Spleen (tissue), 11 donors: Measurements from ENCODE around the gene KLHL40. TPM values are rescaled to one million over a fixed set of nuclear protein-coding genes. Genes with fewer than 3 reads are reported as not detected.
A peak's percentile ranks its signal among the peaks of the same experiment; 100 is the strongest.

Source experiments
- DNase-seq: peaks from one replicate; pipeline ENCODE4 v3.0.0-alpha.2; 2020
- H3K27ac ChIP-seq, 8 donors: fragments of 200-600 bp; sonication (generic) in 7 of 8; 1 replicate in 4 of 8; 2 replicates in 4 of 8; pipeline versions ENCODE4 v1.5.0 to v1.8.0; 2016 to 2021; ENCODE audit warnings: inconsistent platforms in 4 of 8, mild to moderate bottlenecking in 4 of 8, moderate library complexity in 1 of 8
- H3K27me3 ChIP-seq, 7 donors: fragments of 200-600 bp; sonication (generic) in 6 of 7; replicated peaks in 1 of 7; 1 replicate in 4 of 7; 2 replicates in 3 of 7; pipeline versions ENCODE4 v1.5.0 to v1.8.0; 2016 to 2021; ENCODE audit warnings: inconsistent platforms in 3 of 7, mild to moderate bottlenecking in 1 of 7
- H3K36me3 ChIP-seq, 6 donors: fragments of 200-600 bp; sonication (generic) in 5 of 6; 1 replicate in 4 of 6; 2 replicates in 2 of 6; pipeline versions ENCODE4 v1.5.0 to v1.8.0; 2016 to 2021; ENCODE audit warnings: inconsistent platforms in 2 of 6
- H3K4me1 ChIP-seq, 6 donors: fragments of 200-600 bp; sonication (generic) in 5 of 6; 1 replicate in 3 of 6; 2 replicates in 3 of 6; pipeline versions ENCODE4 v1.5.0 to v1.8.0; 2016 to 2021; ENCODE audit warnings: inconsistent platforms in 3 of 6
- H3K4me3 ChIP-seq, 8 donors: fragments of 200-600 bp; sonication (generic) in 7 of 8; 1 replicate in 4 of 8; 2 replicates in 4 of 8; pipeline versions ENCODE4 v1.5.0 to v1.8.0; 2016 to 2021; ENCODE audit warnings: inconsistent platforms in 4 of 8, mild to moderate bottlenecking in 4 of 8, moderate library complexity in 2 of 8
- H3K9me3 ChIP-seq, 8 donors: fragments of 200-600 bp; sonication (generic) in 7 of 8; 1 replicate in 4 of 8; 2 replicates in 4 of 8; pipeline versions ENCODE4 v1.5.0 to v1.8.0; 2016 to 2021; ENCODE audit warnings: inconsistent platforms in 4 of 8
- POLR2A ChIP-seq, 3 donors: fragments of 450-650 bp; IDR thresholded peaks; one replicate each; pipeline ENCODE4 v1.5.1; 2017; ENCODE audit warnings: antibody characterized with exemption in 3 of 3, mild to moderate bottlenecking in 1 of 3
- POLR2AphosphoS5 ChIP-seq, 3 donors: sonication (generic); formaldehyde crosslinking; IDR thresholded peaks; one replicate each; pipeline ENCODE4 v1.5.1; 2017; ENCODE audit warnings: antibody characterized with exemption in 3 of 3
- WGBS, 5 donors: extraction: QIAGEN DNeasy Blood & Tissue Kit in 3 of 5; methylation state at CpG; one replicate each; pipeline versions ENCODE4 v1.1.5 to v1.1.7; 2013 to 2018; 5-methylcytosine and 5-hydroxymethylcytosine counted together
- intact Hi-C: fragments of 100-400 bp; cut with DNase I; formaldehyde crosslinking; loops from one replicate; pipeline ENCODE4 v1.15.0; 2023; ENCODE audit warnings: low total_unique reads
- polyA plus RNA-seq, 3 donors: library from polyadenylated mRNA; stranded (reverse); fragments of 200-250 nt; gene quantifications; one replicate each; pipeline ENCODE4 v1.2.1, GENCODE V29; 2013
- total RNA-seq, 7 donors: library from RNA; depleted of rRNA in 3 of 7; stranded (reverse); fragments of >200 nt in 3 of 7; fragmentation: NEBNext Ultra II Directional in 4 of 7; extraction: Animal tissue kit (Norgen Biotek cat#: 25700) in 4 of 7; gene quantifications; one replicate each; pipeline versions ENCODE4 v1.1.0 to v1.2.1, GENCODE V29; 2016 to 2021
- TF ChIP-seq, protein P1 (sequence below), 11 experiments: fragments of 200-600 bp in 7 of 11; fragments of 450-650 bp in 4 of 11; sonication (generic) in 4 of 11; IDR thresholded peaks in 8 of 11; conservative IDR thresholded peaks in 3 of 11; 1 replicate in 7 of 11; 2 replicates in 4 of 11; pipeline versions ENCODE4 v1.4.0 to v1.8.0; 2016 to 2021; ENCODE audit warnings: antibody characterized with exemption in 11 of 11, inconsistent platforms in 4 of 11, mild to moderate bottlenecking in 1 of 11
- donor health status: healthy with polysubstance abuse.
- donor health status: DM: no; HTN: no; CAD: no; lungs with moderate emphysema.
- donor health status: DM: no; HTN: no; CAD: no.
- donor health status: Bipolar disorder and iron deficiency.
- donor health status: healthy.
- donor health status: DM: no; HTN: no; CAD: no.
- donor health status: DM: yes; HTN: yes; CAD: no.

KLHL40 gene
- total and polyA plus RNA-seq, 10 donors, result 0.03 to 0.17 TPM; not detected in 8

DNA sequence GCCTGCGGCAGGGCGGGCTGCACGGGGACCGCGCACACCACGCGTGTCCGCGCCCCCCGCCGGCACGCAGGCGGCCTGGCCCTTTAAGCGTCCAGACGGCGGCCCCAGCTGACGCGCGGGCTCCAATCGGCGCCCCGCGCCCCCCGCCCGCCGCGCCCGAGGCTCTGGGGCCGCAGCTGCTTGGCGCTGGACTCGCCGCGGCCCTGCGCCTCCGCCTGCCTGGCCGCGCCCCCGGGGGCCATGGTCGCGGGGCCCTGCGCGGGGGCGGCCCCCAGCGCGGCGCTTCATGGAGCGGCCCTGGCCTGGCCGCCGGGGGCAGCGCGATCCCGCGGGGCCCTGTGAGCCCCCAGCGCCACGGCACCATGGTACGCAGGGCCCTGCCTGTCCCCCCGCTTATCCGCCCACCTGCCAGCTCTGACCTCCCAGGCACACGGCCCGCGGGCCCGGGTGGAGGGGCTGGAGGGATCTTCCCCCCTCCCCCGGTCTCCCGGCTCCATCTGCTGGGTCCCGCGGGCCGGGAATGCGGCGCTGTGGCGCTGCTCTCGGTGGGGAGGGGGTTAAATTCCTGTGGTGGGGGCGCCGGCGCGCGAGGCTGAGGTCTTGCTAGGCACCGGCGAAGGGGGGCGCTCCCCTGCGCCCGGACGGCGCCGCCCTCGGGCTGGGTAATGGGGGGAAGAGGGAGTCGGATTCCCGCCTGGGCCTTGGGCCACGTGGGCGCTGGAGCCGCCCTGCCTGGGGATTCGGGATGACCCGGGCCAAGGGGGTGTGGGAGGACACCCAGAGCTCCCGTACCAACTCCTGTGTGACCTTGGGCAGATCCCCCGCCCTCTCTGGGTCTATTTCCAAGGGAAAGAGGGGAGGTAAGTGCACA lies 30.8 kb upstream of the KLHL40 start:
- TF ChIP-seq, protein P1, sequence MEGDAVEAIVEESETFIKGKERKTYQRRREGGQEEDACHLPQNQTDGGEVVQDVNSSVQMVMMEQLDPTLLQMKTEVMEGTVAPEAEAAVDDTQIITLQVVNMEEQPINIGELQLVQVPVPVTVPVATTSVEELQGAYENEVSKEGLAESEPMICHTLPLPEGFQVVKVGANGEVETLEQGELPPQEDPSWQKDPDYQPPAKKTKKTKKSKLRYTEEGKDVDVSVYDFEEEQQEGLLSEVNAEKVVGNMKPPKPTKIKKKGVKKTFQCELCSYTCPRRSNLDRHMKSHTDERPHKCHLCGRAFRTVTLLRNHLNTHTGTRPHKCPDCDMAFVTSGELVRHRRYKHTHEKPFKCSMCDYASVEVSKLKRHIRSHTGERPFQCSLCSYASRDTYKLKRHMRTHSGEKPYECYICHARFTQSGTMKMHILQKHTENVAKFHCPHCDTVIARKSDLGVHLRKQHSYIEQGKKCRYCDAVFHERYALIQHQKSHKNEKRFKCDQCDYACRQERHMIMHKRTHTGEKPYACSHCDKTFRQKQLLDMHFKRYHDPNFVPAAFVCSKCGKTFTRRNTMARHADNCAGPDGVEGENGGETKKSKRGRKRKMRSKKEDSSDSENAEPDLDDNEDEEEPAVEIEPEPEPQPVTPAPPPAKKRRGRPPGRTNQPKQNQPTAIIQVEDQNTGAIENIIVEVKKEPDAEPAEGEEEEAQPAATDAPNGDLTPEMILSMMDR (IDR thresholded peaks at IDR 0.05 in 8 of 11, conservative IDR thresholded peaks at IDR 0.05 in 3 of 11), result no peak
- TF ChIP-seq POLR2AphosphoS5 (IDR thresholded peaks at IDR 0.05), result peak in 2 of 3 donors; percentile 32 to 37
- peaks cover 17 to 79% (median 43%) of the 10 kb centered on the region in 6 donors for H3K4me1 ChIP-seq
- peak; percentile 85 for DNase-seq
- peak overlapping the region; percentile 46 to 86 (median 60) for H3K4me3 ChIP-seq
- intact Hi-C loops, result loop anchor here (10.0 kb wide), 1 partner anchor 90 kb away; no protein-coding TSS in a partner anchor
- peaks cover 0 to 21% (median 2%) of the 10 kb centered on the region in 6 donors for H3K36me3 ChIP-seq
- H3K27ac ChIP-seq, result peak overlapping the region; percentile 53 to 90 (median 78)
- WGBS, 5 donors, result 0 to 7% (median 3%) methylated on average over 1 to 94 of the region's 94 CpGs
- no peaks in the 10 kb centered on the region for H3K9me3 ChIP-seq
- H3K27me3 ChIP-seq, result peaks cover 0 to 15% (median 0%) of the 10 kb centered on the region in 7 donors

DNA sequence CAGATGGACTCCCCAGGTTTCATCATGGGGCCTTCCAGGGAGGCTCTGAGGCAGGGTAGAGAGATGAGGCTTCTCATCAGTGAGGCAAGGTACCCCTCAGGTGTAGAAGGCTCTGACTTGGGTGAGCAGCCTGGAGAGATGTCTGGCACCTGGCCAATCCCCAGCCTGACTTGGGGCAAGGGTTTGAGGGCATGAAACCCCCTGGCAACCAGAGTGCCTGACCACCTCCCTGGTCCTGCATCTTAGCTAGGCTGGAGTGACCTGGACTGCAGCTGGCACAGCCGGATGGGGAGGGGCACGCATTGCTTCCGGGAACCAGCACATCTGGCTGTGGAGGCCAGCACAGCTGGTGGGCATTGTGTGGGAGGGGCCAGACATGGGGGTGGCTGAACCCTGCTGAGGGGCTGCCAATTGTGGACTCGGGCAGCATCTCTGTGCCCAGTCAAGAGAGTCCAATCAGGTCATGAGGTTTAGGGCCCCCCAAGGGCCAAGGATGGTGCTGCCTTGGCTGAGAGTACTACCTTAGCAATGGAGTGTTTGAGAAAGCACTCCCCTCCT lies 29.9 kb upstream of the KLHL40 start:
- TF ChIP-seq, protein P1 (IDR thresholded peaks at IDR 0.05 in 8 of 11, conservative IDR thresholded peaks at IDR 0.05 in 3 of 11), result no peak
- TF ChIP-seq POLR2AphosphoS5 (IDR thresholded peaks at IDR 0.05), result peak; percentile 7 to 53 (median 23)
- H3K4me1 ChIP-seq, result peaks cover 17 to 77% (median 45%) of the 10 kb centered on the region in 6 donors
- H3K36me3 ChIP-seq, result peaks cover 0 to 23% (median 2%) of the 10 kb centered on the region in 6 donors
- intact Hi-C loops, result loop anchor here (10.0 kb wide), 1 partner anchor 89 kb away; no protein-coding TSS in a partner anchor
- H3K9me3 ChIP-seq, result no peaks in the 10 kb centered on the region
- H3K27ac ChIP-seq, result peak overlapping the region in 7 of 8 donors; percentile 26 to 90 (median 79)
- 20 to 70% (median 58%) methylated on average over 3 to 4 of the region's 4 CpGs for WGBS, 5 donors
- H3K4me3 ChIP-seq, result peak overlapping the region in 6 of 8 donors; percentile 49 to 86 (median 66)
- no peak for DNase-seq
- H3K27me3 ChIP-seq, result peaks cover 0 to 15% (median 0%) of the 10 kb centered on the region in 7 donors

DNA sequence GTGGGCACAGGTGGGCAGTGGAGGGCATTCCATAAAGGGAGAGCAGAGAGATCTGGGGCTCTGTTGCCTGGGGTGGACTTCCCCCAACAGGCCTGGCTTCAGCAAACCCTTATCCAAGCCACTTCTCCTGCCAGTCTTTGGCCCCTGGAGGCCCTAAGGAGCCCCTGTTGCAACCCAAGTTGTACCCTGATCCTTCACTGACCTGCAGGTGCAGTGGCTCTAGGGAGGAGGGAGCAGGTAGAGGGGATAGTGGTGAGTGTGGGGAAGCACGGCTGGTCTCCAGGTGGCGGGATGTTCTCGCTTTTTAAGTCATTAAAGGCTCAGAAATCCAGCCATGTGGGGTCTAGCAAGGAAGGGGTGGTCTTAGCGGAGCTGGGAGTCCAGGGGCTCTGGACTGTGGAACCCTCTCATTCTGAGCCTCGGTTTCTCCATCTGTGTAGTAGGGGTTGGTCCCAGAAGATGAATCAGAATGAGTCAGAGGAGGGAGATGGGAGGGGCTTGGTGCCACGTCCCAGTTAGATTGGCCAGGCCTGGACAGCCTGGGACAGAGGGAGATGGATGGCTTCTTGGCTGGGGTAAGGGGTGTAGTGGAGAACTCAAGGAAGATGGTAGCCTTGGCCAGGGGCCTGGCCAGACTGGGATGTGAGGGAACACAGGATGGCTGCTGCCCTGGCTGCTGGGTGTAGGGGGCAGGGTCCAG lies 29.2 kb upstream of the KLHL40 start:
- Histone ChIP-seq H3K36me3 (peaks cover 0 to 29% (median 2%) of the 10 kb centered on the region in 6 donors), H3K4me1 (peaks cover 17 to 70% (median 45%) of the 10 kb centered on the region in 6 donors), H3K9me3 (no peaks in the 10 kb centered on the region), H3K4me3 (peak overlapping the region in 1 of 8 donors; percentile 86), H3K27ac (peak overlapping the region in 3 of 8 donors; percentile 84 to 90 (median 85)), H3K27me3 (peaks cover 0 to 15% (median 0%) of the 10 kb centered on the region in 7 donors)
- no peak for DNase-seq
- no peak for TF ChIP-seq POLR2A (IDR thresholded peaks at IDR 0.05)
- TF ChIP-seq, protein P1 (IDR thresholded peaks at IDR 0.05 in 8 of 11, conservative IDR thresholded peaks at IDR 0.05 in 3 of 11), result no peak
- TF ChIP-seq POLR2AphosphoS5 (IDR thresholded peaks at IDR 0.05), result no peak
- WGBS, 5 donors, result 84 to 93% (median 88%) methylated on average over 6 of the region's 6 CpGs
- intact Hi-C loops, result loop anchor here (10.0 kb wide), 1 partner anchor 89 kb away; no protein-coding TSS in a partner anchor
